GM12878 (cell line): ENCODE measurements around the gene GNB5. TPM values are rescaled to one million over a fixed set of nuclear protein-coding genes. Genes with fewer than 3 reads are reported as not detected.

ENCODE experiments used
- EED ChIP-seq: sonication (generic); IDR thresholded peaks from 2 replicates; pipeline ENCODE4 v1.6.1; 2016; ENCODE audit warnings: antibody characterized with exemption, low read depth
- FOXK2 ChIP-seq: fragments of 450-650 bp; IDR thresholded peaks from 2 replicates; pipeline ENCODE4 v1.6.1; 2017; ENCODE audit warnings: mild to moderate bottlenecking, moderate library complexity
- FOXM1 ChIP-seq: IDR thresholded peaks from 2 replicates; pipeline ENCODE4 v1.6.1; 2012; ENCODE audit warnings: low read depth, mild to moderate bottlenecking, inconsistent platforms, low read length, moderate library complexity
- HDAC2 ChIP-seq: fragments of 200-600 bp; sonication (generic); IDR thresholded peaks from 2 replicates; pipeline ENCODE4 v1.6.1; 2017
- JUNB ChIP-seq: IDR thresholded peaks from 2 replicates; pipeline ENCODE4 v1.6.1; 2016; ENCODE audit warnings: antibody characterized with exemption, mild to moderate bottlenecking
- MEF2A ChIP-seq: IDR thresholded peaks from 2 replicates; pipeline ENCODE4 v1.6.1; 2011; ENCODE audit warnings: low read depth, mild to moderate bottlenecking, low read length, moderate library complexity; ENCODE audit not compliant: insufficient read depth
- NFYB ChIP-seq: IDR thresholded peaks from 2 replicates; pipeline ENCODE4 v1.6.1; 2011; ENCODE audit warnings: low read depth, mild to moderate bottlenecking, low read length, improper control_type of control experiment, moderate library complexity; ENCODE audit not compliant: insufficient read depth
- NR2F1 ChIP-seq: fragments of 450-650 bp; conservative IDR thresholded peaks from 2 replicates; pipeline ENCODE4 v1.6.1; 2017; ENCODE audit warnings: mild to moderate bottlenecking
- NRF1 ChIP-seq: conservative IDR thresholded peaks from 2 replicates; pipeline ENCODE4 v1.6.1; 2011; ENCODE audit warnings: mild to moderate bottlenecking, low read depth, low read length, improper control_type of control experiment
- RUNX3 ChIP-seq: IDR thresholded peaks from 2 replicates; pipeline ENCODE4 v1.6.1; 2012; ENCODE audit warnings: low read length, inconsistent platforms
- TCF12 ChIP-seq: IDR thresholded peaks from 2 replicates; pipeline ENCODE4 v1.6.1; 2011; ENCODE audit warnings: low read depth, mild to moderate bottlenecking, low read length
- ZNF274 ChIP-seq: IDR thresholded peaks from one replicate; pipeline ENCODE4 v1.8.0; 2011; ENCODE audit not compliant: insufficient read length, insufficient read depth
- polyA plus RNA-seq, 11 experiments: library from polyadenylated mRNA; depleted of rRNA in 4 of 11; unstranded in 6 of 11; stranded (reverse) in 5 of 11; fragments of >200 nt; fragmentation: Nextera tagmentation in 4 of 11; fragmentation: Illumina TruSeq in 1 of 11; extraction: Ambion mirVana in 4 of 11; extraction: Trizol in 1 of 11; gene quantifications; 1 replicate in 1 of 11; 2 replicates in 10 of 11; pipeline versions ENCODE4 v1.2.1 to v1.2.3, GENCODE V29; 2011 to 2016; ENCODE audit warnings: inconsistent platforms in 2 of 11, missing spikeins in 2 of 11, low read depth in 1 of 11
- total RNA-seq, 4 experiments: library from RNA; depleted of rRNA in 3 of 4; stranded (reverse); fragments of >200 nt in 3 of 4; fragmentation: Illumina TruSeq in 1 of 4; extraction: Trizol in 1 of 4; gene quantifications; 2 replicates each; pipeline versions ENCODE4 v1.2.1 to v1.2.3, GENCODE V29; 2013 to 2021
- TF ChIP-seq, protein P1 (sequence below): fragments of 450-650 bp; formaldehyde crosslinking; IDR thresholded peaks from 2 replicates; pipeline ENCODE4 v1.4.0; 2020; ENCODE audit warnings: mild to moderate bottlenecking, moderate library complexity
- TF ChIP-seq, protein P2 (sequence below): IDR thresholded peaks from 2 replicates; pipeline ENCODE4 v1.6.1; 2011; ENCODE audit warnings: low read depth, low read length, improper control_type of control experiment, borderline replicate concordance
- TF ChIP-seq, protein P3 (sequence below): IDR thresholded peaks from 2 replicates; pipeline ENCODE4 v1.6.1; 2012; ENCODE audit warnings: low read depth, low read length, improper control_type of control experiment
- TF ChIP-seq, protein P4 (sequence below): IDR thresholded peaks from 2 replicates; pipeline ENCODE4 v1.6.1; 2011; ENCODE audit warnings: mild to moderate bottlenecking, low read depth, low read length, moderate library complexity; ENCODE audit not compliant: insufficient replicate concordance
- TF ChIP-seq, protein P5 (sequence below): fragments of 450-650 bp; IDR thresholded peaks from 2 replicates; pipeline ENCODE4 v1.6.1; 2018; ENCODE audit warnings: borderline replicate concordance, mild to moderate bottlenecking; ENCODE audit not compliant: partially characterized antibody
- TF ChIP-seq, protein P6 (sequence below), 3 experiments: IDR thresholded peaks in 2 of 3; conservative IDR thresholded peaks in 1 of 3; 2 replicates each; pipeline ENCODE4 v1.5.1; 2011; ENCODE audit warnings: low read depth in 3 of 3, low read length in 3 of 3, mild to moderate bottlenecking in 3 of 3, control low read depth in 2 of 3, moderate library complexity in 2 of 3, inconsistent platforms in 1 of 3, mixed read lengths in 1 of 3; ENCODE audit not compliant: control insufficient read depth in 2 of 3, insufficient read depth in 1 of 3; ENCODE audit errors: extremely low read depth in 1 of 3

Gene GNB5
- total and polyA plus RNA-seq, 10 of the 15 experiments (the other 5 are each of a cell fraction or from before 2014, with no cell fraction given) = 2.4 to 25.9 (median 15.2) TPM

DNA sequence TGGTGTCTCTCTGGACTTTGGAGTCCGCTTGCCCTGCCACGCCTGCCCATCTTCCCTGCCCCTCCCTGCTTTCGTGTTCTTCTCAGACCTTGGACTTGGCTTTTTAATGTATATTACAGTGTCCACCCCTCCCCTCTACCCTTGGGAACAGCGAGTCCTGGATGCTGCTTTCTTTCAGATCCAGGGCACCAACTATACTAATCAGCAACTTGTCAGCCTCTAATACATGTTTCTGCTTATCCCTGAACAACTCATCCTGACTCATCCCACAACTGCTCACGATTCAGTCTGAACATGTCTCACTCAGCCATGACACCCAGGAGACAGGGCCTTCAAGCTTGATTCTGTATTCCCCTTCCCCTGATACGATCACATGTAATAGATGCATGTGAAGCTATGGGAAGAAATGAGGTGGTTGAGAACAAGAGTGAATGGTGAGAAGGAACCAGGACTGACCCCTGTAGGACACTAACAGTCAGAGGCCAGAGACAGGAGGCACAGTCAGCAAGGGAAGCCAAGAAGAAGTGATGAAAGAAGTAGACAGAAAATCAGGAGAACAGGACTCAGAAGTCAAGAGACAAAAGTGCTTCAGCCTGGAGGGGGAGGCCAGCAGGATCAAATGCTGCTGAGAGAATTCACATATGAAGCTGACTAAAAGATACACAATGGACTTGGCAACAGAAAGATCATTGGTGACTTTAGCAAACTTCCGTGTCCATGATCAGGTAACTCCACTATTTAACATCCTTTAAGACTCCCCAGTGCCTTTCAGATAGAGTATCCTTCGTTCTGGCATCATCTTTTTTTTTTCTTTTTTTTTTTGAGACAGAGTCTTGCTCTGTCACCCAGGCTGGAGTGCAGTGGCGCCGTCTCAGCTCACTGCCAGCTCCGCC is 114.1 kb downstream of the GNB5 start (continued):
- TF ChIP-seq, protein P1, sequence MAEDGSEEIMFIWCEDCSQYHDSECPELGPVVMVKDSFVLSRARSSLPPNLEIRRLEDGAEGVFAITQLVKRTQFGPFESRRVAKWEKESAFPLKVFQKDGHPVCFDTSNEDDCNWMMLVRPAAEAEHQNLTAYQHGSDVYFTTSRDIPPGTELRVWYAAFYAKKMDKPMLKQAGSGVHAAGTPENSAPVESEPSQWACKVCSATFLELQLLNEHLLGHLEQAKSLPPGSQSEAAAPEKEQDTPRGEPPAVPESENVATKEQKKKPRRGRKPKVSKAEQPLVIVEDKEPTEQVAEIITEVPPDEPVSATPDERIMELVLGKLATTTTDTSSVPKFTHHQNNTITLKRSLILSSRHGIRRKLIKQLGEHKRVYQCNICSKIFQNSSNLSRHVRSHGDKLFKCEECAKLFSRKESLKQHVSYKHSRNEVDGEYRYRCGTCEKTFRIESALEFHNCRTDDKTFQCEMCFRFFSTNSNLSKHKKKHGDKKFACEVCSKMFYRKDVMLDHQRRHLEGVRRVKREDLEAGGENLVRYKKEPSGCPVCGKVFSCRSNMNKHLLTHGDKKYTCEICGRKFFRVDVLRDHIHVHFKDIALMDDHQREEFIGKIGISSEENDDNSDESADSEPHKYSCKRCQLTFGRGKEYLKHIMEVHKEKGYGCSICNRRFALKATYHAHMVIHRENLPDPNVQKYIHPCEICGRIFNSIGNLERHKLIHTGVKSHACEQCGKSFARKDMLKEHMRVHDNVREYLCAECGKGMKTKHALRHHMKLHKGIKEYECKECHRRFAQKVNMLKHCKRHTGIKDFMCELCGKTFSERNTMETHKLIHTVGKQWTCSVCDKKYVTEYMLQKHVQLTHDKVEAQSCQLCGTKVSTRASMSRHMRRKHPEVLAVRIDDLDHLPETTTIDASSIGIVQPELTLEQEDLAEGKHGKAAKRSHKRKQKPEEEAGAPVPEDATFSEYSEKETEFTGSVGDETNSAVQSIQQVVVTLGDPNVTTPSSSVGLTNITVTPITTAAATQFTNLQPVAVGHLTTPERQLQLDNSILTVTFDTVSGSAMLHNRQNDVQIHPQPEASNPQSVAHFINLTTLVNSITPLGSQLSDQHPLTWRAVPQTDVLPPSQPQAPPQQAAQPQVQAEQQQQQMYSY (CRISPR knock-in tag) = no peak
- TF ChIP-seq HDAC2 (no peak), MEF2A (no peak), JUNB (peak; percentile 74), NFYB (no peak), NR2F1 (no peak), NRF1 (no peak), FOXM1 (peak; percentile 29; the same call in 1 of the 2 replicates), RUNX3 (0 out of 2 replicates have a peak, but pooled peaks have one; percentile 10), ZNF274 (no peak), FOXK2 (no peak), EED (peak; percentile 41), TCF12 (0 out of 2 replicates have a peak, but pooled peaks have one; percentile 17)
- TF ChIP-seq, protein P2, sequence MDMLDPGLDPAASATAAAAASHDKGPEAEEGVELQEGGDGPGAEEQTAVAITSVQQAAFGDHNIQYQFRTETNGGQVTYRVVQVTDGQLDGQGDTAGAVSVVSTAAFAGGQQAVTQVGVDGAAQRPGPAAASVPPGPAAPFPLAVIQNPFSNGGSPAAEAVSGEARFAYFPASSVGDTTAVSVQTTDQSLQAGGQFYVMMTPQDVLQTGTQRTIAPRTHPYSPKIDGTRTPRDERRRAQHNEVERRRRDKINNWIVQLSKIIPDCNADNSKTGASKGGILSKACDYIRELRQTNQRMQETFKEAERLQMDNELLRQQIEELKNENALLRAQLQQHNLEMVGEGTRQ = no peak
- TF ChIP-seq, protein P3, sequence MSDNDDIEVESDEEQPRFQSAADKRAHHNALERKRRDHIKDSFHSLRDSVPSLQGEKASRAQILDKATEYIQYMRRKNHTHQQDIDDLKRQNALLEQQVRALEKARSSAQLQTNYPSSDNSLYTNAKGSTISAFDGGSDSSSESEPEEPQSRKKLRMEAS = no peak
- TF ChIP-seq, protein P4, sequence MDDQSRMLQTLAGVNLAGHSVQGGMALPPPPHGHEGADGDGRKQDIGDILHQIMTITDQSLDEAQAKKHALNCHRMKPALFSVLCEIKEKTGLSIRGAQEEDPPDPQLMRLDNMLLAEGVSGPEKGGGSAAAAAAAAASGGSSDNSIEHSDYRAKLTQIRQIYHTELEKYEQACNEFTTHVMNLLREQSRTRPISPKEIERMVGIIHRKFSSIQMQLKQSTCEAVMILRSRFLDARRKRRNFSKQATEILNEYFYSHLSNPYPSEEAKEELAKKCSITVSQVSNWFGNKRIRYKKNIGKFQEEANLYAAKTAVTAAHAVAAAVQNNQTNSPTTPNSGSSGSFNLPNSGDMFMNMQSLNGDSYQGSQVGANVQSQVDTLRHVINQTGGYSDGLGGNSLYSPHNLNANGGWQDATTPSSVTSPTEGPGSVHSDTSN = no peak
- TF ChIP-seq, protein P5, sequence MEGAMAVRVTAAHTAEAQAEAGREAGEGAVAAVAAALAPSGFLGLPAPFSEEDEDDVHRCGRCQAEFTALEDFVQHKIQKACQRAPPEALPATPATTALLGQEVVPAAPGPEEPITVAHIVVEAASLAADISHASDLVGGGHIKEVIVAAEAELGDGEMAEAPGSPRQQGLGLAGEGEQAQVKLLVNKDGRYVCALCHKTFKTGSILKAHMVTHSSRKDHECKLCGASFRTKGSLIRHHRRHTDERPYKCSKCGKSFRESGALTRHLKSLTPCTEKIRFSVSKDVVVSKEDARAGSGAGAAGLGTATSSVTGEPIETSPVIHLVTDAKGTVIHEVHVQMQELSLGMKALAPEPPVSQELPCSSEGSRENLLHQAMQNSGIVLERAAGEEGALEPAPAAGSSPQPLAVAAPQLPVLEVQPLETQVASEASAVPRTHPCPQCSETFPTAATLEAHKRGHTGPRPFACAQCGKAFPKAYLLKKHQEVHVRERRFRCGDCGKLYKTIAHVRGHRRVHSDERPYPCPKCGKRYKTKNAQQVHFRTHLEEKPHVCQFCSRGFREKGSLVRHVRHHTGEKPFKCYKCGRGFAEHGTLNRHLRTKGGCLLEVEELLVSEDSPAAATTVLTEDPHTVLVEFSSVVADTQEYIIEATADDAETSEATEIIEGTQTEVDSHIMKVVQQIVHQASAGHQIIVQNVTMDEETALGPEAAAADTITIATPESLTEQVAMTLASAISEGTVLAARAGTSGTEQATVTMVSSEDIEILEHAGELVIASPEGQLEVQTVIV = no peak
- TF ChIP-seq, protein P6, sequence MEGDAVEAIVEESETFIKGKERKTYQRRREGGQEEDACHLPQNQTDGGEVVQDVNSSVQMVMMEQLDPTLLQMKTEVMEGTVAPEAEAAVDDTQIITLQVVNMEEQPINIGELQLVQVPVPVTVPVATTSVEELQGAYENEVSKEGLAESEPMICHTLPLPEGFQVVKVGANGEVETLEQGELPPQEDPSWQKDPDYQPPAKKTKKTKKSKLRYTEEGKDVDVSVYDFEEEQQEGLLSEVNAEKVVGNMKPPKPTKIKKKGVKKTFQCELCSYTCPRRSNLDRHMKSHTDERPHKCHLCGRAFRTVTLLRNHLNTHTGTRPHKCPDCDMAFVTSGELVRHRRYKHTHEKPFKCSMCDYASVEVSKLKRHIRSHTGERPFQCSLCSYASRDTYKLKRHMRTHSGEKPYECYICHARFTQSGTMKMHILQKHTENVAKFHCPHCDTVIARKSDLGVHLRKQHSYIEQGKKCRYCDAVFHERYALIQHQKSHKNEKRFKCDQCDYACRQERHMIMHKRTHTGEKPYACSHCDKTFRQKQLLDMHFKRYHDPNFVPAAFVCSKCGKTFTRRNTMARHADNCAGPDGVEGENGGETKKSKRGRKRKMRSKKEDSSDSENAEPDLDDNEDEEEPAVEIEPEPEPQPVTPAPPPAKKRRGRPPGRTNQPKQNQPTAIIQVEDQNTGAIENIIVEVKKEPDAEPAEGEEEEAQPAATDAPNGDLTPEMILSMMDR (IDR thresholded peaks at IDR 0.05 in 2 of 3, conservative IDR thresholded peaks at IDR 0.05 in 1 of 3; ENCODE audit: control insufficient read depth in 2 of 3, extremely low read depth in 1 of 3, insufficient read depth in 1 of 3, low read depth in 3 of 3, low read length in 3 of 3) = peak in 2 of 3 experiments; percentile 4 to 23; a peak in 2 of 6 replicates
